ENCODE data around the gene TMEM225.
"Not testable (repeated sequence)": the region's sequence is repeated elsewhere in the genome, so short reads cannot be mapped to it uniquely, and the experiment has no call there.

TMEM225 gene, protein sequence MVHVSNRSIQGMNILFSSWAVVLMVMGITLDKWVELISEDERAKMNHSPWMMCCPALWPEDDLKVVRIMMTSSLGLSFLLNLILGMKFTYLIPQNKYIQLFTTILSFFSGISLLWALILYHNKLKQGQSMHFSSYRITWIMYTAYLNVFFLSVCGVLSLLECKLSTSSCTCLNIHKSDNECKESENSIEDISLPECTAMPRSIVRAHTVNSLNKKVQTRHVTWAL

GRCh38 chr11:123885570-123885969 lies at the start of gene TMEM225:
Gene TMEM225 (minus strand): TSS chr11:123885670. CDS start chr11:123885425, 245 bp downstream.
- no peak for DNase-seq

- no peak for DNase-seq
Observed at GRCh38 chr11:123924027-123924426, 38.6 kb upstream of the TMEM225 start.

DNA sequence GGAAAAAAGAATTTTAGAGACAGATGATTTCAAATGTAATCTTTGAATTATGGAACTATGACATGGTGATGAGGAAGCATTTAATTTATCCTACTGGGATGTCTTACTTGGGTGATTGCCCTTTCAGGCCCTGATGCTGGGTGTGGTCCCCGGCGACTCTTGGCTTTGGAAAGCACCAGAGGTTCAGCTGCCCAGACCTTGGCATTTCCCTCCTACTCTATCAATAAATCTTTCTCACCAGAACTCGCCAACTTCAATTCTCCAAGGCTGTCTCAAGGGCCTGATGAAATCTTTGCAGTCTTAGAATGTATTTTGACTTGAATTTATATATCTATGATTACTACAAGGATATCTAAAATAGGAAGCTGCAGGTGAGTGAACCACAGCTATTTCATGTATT lies 35.5 kb upstream of the TMEM225 start:
- DNase-seq = no peak

GRCh38 chr11:123905826-123906225 lies 20.4 kb upstream of the TMEM225 start:
- no peak for DNase-seq

DNA sequence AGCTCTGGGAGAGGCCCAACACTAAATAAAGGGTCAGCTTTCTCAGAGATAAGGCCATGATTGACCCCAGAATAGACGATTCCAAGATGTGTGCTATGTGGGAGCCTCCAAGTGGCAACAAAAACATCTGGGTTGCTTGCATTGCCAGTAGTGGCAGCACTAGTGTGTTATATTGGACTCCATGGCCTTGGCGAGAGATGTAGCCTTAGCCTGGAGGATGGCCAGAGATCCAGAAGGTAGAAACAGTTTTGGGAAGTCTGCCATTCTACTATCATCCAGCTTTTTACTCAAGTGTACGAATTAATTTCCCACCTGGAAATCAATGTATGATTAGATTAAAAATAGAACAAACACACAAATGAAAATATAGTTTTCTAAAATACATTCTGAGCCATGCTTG lies 19.5 kb upstream of the TMEM225 start:
- no peak for DNase-seq

DNA sequence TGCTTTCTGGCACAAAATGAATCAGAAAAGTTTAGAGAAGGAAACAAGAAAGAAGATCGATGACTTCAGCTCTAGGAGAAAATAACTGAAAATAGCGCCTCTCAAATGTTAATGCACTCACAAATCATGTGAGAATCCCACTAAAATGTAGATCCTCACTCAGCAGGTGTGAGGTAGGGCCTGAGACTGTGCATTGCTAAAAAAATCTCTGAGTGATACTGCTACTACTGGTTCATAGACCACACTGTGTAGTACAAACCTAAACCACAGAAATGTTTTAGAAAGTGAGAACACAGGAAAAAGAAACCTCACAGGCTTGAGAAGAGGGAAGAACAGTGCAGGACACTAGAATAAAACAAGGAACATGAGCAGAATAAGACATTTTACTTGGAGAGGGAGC lies 18.5 kb upstream of the TMEM225 start:
- DNase-seq = no peak

- no peak for DNase-seq
Observed at GRCh38 chr11:123901867-123902266, 16.4 kb upstream of the TMEM225 start, which contains the start of gene OR8D4. Gene OR8D4 (plus strand): TSS chr11:123902167. CDS start chr11:123906432, 4,265 bp downstream.

- no peak for DNase-seq
Observed at GRCh38 chr11:123899792-123900191, 14.3 kb upstream of the TMEM225 start.

GRCh38 chr11:123892031-123892430 lies 6.6 kb upstream of the TMEM225 start:
- DNase-seq = no peak

GRCh38 chr11:123880912-123881311 lies 4.6 kb downstream of the TMEM225 start:
- no peak for DNase-seq

GRCh38 chr11:123867795-123868194 lies 17.7 kb downstream of the TMEM225 start:
- DNase-seq = not testable (repeated sequence)

- DNase-seq = not testable (repeated sequence)
Observed at GRCh38 chr11:123865293-123865692, 20.2 kb downstream of the TMEM225 start.

DNA sequence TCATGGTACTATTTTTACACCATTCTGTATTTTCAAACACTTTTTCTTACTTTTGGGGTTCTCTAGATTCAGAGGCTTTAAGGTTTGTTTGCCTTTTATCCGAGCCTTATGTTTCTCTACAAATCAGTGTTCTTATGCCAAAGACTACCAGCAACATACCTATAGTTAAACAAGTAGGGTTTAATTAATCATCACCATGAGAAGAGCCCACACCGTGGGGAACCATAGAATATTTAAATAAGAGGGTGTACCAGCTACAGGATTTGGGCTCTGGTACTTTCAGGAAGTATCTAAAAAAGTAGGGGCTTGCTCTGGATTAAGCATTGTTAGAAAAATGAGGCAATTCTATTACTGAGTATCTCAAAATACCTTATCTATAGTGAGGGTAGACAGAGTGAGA lies 25.7 kb downstream of the TMEM225 start:
- no peak for DNase-seq

- DNase-seq = no peak
Observed at GRCh38 chr11:123856444-123856843, 29.0 kb downstream of the TMEM225 start.

DNA sequence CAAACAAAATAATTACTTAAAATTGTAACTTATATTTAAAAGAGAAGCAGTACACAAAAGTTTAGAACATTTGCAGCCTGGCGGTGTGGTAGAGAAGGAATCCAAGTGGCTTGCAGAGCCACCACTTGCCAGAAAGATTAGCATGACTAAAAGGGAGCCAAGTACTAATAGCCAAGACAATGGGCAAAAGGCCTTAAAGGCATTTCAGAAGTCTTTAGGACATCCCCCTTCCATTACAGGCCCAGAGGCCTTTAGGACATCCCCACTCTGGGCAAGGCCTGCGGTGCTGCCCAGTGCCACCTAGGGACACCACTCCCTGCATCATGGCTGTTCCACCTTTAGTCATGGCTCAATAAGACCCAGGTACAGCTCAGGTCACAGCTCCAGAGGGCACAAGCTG lies 32.4 kb downstream of the TMEM225 start:
- no peak for DNase-seq

DNA sequence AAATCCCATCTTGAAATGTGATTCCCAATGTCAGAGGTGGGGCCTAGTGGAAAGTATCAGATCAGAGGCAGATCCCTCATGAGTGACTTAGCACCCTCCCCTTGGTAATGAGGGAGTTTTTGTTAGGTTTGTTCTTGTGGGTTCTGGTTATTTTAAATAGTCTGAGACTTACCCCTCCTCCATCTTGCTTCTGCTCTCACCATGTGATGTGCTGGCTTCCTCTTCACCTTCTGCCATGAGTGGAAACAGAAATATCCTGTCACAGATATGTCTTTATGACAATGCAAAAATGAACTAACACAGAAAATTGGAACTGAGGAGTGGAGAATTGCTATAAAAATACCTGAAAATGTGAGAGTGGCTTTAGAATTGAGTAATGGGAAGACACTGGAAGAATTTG lies 33.1 kb downstream of the TMEM225 start:
- DNase-seq = no peak

- no peak for DNase-seq
Observed at GRCh38 chr11:123851110-123851509, 34.4 kb downstream of the TMEM225 start.

DNA sequence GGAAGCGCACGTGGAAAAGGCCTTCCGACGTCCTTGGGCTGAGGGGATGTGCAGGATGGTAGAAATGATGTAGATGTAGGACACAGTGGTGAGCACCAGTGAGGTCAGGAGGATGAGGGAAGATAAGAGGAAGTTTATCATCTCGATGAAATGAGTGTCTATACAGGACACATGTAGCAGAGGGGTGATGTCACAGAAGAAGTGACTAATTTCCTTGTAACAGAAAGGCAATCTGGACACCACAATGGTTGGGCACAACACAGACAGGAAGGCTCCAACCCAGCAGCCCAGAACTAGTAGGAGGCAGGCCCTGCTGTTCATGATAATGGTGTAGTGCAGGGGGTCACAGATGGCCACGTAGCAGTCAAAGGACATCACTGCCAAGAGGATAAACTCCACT lies 44.3 kb downstream of the TMEM225 start:
- DNase-seq = no peak

DNA sequence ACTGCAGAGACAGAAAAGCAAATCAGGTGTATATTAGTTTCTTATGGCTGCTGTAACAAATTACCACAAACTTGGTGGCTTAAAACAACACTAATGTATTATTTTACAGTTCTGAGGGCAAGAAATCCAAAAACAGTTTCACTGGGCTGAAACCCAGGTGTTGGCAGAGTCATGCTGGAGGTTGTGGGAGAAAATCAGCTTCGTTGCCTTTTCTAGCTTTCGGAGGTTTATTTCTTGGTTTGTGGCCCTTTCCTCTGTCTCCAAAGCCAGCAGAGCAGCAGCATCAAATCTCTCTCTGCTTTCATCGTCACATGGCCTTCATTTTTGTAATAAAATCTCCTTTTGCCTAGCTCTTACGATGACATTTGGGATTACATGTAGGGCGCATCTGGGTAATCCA lies 46.3 kb downstream of the TMEM225 start:
- DNase-seq = no peak

GRCh38 chr11:123838659-123839058 lies 46.8 kb downstream of the TMEM225 start:
- DNase-seq = no peak

GRCh38 chr11:123838199-123838598 lies 47.3 kb downstream of the TMEM225 start:
- no peak for DNase-seq

- no peak for DNase-seq
Observed at GRCh38 chr11:123833095-123833494, 52.4 kb downstream of the TMEM225 start.
